Measurements from ENCODE around the gene TSHZ2. TPM values are rescaled to one million over a fixed set of nuclear protein-coding genes. Genes with fewer than 3 reads are reported as not detected.

The TSHZ2 gene
- total RNA-seq, 2 donors from 2014 or later: 3.3 to 6.2 TPM

GRCh38 chr20:52933867-52934266, 38.3 kb upstream of the TSHZ2 start:
- no peak for TF ChIP-seq CTCF (IDR thresholded peaks at IDR 0.05)
- Histone ChIP-seq H3K4me3 (no peak overlapping the region), H3K4me1 (no peaks in the 10 kb centered on the region), H3K27ac (no peak overlapping the region), H3K36me3 (no peaks in the 10 kb centered on the region), H3K9me3 (no peaks in the 10 kb centered on the region), H3K27me3 (no peaks in the 10 kb centered on the region)
- no peak for DNase-seq (ENCODE audit: low spot score)

GRCh38 chr20:52936351-52937340, 35.5 kb upstream of the TSHZ2 start:
- Histone ChIP-seq H3K27me3 (no peaks in the 10 kb centered on the region), H3K36me3 (no peaks in the 10 kb centered on the region), H3K27ac (no peak overlapping the region), H3K9me3 (no peaks in the 10 kb centered on the region), H3K4me1 (no peaks in the 10 kb centered on the region), H3K4me3 (no peak overlapping the region)
- DNase-seq (ENCODE audit: low spot score): no peak
- no peak for TF ChIP-seq CTCF (IDR thresholded peaks at IDR 0.05)

- H3K9me3 ChIP-seq: no peaks in the 10 kb centered on the region
- no peak overlapping the region for H3K27ac ChIP-seq
- no peaks in the 10 kb centered on the region for H3K36me3 ChIP-seq
- TF ChIP-seq CTCF (IDR thresholded peaks at IDR 0.05): no peak
- H3K4me3 ChIP-seq: no peak overlapping the region
- no peaks in the 10 kb centered on the region for H3K4me1 ChIP-seq
- no peak for DNase-seq (ENCODE audit: low spot score)
- no peaks in the 10 kb centered on the region for H3K27me3 ChIP-seq
These were observed 34.5 kb upstream of the TSHZ2 start for GRCh38 chr20:52937591-52938100.

- H3K4me3 ChIP-seq: no peak overlapping the region
- no peak for DNase-seq (ENCODE audit: low spot score)
- no peaks in the 10 kb centered on the region for H3K4me1 ChIP-seq
- H3K36me3 ChIP-seq: no peaks in the 10 kb centered on the region
- H3K27ac ChIP-seq: no peak overlapping the region
- no peaks in the 10 kb centered on the region for H3K27me3 ChIP-seq
- no peaks in the 10 kb centered on the region for H3K9me3 ChIP-seq
- TF ChIP-seq CTCF (IDR thresholded peaks at IDR 0.05): no peak
These were observed 33.0 kb upstream of the TSHZ2 start for GRCh38 chr20:52939141-52939540.

GRCh38 chr20:52941808-52942207, 30.4 kb upstream of the TSHZ2 start:
- DNase-seq (ENCODE audit: low spot score): no peak
- no peak for TF ChIP-seq CTCF (IDR thresholded peaks at IDR 0.05)
- H3K27ac ChIP-seq: no peak overlapping the region
- no peaks in the 10 kb centered on the region for H3K27me3 ChIP-seq
- H3K9me3 ChIP-seq: no peaks in the 10 kb centered on the region
- no peaks in the 10 kb centered on the region for H3K36me3 ChIP-seq
- H3K4me3 ChIP-seq: no peak overlapping the region
- no peaks in the 10 kb centered on the region for H3K4me1 ChIP-seq
